IPS-NIHi7 (cell line): ENCODE results near the gene CEP295NL.
"Not testable (repeated sequence)": the region's sequence is repeated elsewhere in the genome, so short reads cannot be mapped to it uniquely, and the experiment has no call there.

Source experiments
- DNase-seq: peaks from one replicate; pipeline ENCODE4 v3.0.0; 2012; ENCODE audit warnings: mixed read lengths; ENCODE audit errors: extremely low spot score

CEP295NL gene

DNA sequence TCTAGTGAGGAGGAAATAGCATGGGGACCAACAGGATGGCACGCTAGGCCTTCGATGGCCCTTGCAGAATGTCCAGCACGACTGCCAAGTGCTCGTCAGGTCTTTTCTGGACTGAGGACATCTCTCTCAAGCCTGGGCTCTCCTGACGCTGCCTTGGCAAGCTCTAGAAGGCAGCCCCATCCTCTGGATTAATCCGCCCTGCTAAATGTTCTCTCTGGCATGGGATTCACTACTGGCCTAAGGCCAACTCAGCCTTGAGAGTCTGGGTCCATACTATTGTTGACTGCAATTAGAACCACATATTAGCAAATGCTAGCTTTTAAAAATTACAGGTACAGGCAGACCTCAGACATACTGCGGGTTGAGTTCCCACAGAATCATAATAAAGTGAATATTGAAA is 2.5 kb upstream of the CEP295NL start:
- DNase-seq, result no peak

DNA sequence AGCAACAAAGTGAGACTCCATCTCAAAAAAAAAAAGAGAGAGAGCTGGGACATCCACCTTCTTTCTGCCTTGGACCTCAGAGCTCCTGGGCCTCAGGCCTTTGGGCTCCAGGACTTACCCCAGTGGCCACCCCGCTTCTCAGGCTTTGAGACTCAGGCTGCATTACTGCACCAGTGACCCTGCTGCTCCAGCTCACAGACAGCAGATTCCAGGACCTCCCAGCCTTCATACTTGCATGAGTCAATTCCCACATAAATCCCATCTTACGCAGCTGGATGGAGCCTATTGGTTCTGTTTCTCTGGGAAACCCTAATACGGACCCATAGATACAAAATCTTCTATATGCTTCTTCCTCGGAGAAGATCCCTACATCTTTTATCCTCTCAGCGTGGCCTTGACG is 2.1 kb upstream of the CEP295NL start:
- no peak for DNase-seq

DNA sequence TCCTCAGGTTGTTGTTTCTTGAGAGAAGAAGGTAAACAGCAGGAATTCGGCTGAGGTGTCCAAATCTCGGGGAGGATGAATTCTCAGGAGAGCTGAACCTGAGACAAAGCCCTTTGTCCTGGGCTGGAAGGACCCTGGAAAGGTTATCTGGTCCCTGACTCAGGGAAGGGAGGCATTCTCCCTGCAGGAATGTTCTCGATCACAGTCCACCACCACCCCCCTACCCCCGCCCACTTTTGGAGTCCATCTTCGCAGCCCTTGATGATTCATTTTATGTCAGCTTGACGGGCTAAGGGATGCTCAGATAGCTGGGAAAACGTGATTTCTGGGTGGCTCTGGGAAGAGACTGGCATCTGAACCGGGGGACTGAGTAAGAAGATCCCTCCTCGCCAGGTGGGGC is 1.4 kb upstream of the CEP295NL start:
- no peak for DNase-seq

DNA sequence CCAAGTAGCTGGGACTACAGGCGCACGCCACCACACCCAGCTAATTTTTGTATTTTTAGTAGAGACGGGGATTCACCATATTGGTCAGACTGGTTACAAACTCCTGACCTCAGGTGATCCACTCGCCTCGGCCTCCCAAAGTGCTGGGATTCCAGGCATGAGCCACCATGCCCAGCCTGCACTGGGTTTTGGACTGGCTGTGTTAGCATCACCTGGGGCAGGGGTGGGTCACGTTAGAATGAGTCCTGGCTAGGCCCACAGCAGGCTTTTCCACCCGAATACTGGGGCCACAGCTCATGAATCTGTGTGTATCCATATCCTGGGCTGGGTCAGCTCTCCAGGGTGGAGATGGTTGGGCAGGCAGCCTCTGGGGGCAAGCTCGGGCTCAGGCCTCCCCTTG is 770 bp downstream of the CEP295NL start:
- not testable (repeated sequence) for DNase-seq

DNA sequence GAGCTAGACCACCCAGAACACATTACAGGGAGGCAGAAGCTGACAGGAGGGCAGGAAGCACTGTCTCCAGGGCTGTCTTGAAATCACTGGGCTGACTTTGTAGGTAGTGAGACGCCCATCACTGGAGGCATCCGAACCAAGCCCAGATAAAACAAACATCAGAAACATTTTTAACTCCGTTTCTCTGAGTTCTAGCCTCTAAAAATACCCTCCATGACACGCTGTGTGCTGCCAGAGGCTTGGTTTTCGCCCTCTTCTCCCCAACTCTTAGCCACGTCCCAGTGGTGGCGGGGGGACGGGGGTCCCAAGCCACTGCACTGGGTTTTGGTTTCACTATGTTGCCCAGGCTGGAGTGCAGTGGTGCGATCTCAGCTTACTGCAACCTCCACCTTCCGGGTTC is 1.2 kb downstream of the CEP295NL start:
- DNase-seq, result no peak

DNA sequence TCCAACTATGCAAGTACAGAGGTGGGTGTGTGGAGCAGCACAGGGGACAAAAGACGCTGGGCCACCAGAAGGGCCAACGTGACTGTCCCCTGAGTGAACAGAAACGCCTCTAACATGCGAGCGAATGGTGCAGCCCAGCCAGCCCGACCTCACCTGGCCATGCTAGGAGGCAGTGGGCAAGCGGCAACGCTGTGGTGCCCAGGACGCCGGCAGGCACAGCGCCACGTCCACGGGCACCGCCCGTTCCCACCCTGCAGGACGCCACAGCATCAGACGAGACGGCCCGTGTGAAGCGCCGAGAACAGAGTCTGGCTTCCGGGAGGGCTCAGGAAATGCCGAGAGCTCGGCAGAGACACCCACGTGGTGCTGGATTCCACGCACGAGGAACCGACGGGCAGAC is 2.2 kb downstream of the CEP295NL start:
- no peak for DNase-seq

DNA sequence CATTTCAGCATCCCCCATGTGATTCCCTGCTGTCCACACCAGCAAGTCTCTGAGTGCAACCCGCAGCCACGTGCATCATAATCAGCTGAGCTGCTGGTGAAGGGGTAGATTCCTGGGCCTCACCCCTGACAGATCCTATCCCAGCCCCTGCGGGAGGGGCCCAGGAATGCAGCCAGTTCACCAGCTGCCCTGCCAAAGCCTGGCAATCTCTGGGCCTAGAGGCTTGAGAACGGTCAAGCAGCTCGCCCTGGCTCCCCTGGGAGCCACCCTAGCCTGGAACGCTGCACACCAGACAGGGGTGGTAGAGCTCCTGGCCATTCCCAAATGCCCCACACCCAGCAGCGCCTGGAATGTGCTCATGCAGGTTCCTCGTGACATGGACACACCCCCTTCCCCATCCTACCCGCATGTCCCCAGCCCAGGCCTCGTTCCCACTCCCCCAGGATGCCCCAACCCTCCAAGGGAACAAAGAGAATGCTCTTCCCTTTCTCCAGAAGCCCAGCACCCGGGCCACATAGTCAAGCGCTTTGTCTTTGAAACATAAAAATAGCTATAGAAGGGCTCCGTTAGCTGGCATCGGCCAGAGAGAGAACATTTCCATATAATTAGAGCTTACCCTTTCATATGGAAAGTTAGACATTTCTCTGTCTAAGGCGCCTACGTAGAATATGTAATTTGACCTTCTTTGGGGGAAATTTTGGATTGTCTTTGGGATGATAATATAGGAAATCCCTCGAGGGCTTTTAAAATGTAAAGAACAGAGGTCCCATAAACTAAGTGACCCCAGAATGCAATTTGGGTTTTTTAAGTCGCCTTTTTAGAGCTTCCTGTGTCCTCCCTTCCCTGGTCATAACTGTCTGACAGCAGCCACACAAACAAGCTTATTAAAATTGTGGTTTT is 3.4 kb downstream of the CEP295NL start:
- DNase-seq, result peak; percentile 63

DNA sequence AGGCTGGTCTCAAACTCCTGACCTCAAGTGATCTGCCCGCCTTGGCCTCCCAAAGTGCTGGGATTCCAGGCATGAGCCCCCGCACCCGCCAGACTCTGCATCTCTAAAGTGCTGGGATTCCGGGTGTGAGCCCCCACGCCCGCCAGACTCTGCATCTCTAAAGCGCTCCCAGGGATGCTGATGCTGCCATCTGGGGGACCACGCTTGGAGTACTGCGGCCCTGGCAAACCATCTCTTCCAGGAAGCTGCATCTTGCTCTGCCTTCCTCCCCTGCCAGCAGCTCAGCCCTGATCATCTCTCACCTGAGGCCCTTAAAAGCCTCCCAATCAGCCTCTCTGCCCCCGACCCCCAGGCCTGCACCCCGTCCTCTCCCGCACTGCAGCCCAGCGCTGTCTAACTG is 4.1 kb downstream of the CEP295NL start:
- DNase-seq, result no peak

DNA sequence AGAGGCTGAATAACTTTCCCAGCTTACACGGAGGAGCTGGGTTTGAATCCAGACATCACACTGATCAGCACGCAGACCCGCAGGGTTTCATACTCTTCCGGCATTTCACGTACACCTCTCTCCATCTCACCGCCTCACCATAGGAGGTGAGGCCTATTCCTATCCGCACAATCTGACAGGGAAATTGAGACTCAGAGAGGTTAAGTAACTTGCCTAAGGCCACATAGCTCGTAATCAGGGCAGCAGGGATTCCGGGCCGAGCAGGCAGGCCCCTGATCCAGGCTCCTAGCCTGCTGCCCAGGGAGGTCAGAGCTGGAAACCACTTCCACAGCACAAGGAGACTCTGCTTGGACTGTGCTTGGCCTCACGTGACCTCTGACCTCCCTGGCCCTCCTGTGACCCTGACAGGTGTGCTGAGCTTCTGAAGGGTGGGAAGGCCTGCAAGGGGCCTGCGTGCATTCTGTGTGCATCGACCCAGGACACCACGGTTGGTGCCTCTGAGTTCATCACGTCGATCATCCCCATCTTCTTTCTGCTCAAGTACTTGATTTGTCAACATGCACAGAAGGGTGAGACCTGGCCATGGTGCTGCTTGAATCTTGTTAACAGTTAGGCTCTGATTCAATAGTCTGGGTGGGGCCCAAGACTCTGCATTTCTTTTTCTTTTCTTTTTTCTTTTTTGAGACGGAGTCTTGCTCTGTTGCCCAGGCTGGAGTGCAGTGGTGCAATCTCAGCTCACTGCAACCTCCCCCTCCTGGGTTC is 4.7 kb downstream of the CEP295NL start:
- no peak for DNase-seq

DNA sequence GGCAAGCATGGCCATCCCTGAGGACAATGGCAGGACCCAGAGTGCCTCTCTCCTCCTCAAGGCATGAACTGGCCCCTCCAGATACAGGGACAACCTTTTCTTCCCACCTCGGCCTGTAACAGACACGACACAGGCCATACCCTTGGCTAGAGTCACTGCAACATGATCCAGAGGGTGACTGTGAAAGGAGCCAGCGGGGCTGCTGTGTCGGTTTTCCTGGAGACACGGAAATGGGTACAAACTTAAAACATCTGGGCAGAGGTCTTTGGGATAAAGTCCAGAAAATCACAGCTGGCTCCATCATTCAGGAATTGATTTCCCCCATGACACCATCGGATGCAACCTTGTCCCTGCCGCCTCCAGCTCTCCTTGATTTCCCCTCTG is 5.3 kb downstream of the CEP295NL start:
- DNase-seq, result no peak

DNA sequence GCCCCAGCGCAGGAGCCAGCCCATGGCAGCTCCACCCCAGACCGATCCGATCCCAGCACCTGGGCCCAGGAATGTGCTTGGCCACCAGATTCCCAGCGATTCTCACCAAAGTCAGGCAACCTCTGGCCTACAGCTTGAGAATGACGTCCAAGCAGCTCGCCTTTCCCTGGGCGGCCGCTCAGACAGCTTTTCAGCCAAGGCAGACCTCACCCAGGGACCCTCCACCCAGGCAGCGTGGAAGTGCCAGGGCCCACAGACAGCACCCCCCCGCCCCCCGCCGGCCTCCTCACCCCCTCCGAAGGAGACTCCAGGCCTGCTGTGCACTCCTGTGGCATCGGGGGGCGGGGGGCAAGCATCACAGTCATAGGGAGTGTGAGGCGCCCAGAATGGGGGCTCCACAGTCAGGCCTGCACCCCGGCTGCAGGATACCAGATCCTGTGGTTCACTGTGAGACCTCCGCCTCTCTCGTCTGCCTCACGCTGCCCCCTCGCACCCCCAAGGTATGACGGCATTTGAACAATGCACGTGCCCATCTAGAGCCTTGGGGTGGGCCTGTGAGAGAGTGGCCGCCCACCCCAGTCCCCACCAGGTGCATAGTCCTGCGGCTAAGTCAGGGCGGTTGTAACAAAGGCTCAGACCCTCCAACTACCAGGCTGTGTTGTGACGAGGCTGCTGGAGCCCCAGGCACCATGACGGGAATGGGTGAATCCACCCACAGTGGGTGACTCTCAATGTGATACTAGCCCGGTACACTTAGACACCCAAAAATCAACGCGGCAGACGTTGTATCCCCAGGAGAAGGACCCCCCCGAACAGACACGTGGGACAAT is 6.0 kb downstream of the CEP295NL start:
- DNase-seq, result no peak

DNA sequence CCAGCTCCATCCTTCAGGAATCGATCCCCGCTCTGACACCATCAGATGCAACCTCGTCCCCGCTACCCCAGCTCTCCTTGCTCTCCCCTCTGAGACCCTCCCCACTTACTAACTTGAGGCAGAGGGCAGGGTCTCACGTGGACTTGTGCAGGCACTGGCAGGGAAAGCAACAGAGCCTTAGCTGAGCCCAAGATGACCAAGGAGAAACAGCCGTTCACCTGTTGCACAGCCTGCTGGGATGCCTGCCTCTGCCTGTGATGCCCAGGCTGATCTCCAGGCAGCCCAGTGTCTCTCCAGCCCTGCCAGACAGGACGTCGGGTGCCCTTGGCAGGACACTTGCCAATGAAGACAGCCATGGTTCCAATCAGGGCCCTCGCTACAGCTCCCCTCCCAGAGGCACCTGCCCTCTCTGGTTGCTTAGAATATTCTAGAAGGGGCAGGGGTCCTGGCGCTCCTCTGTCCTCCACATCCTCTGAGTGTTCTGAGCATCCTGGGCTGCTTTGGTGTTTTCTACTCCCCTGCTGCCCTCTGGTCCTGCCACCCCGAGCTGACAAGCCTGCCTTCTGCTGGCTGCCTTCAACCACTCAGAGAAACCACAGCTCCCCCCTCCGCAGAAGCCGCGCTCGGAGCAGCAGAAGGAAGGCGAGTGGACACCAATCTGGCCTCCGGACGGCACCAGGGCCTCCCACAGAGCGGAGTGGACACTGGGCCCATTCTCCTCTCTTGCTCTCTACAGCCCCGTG is 6.7 kb downstream of the CEP295NL start:
- no peak for DNase-seq

DNA sequence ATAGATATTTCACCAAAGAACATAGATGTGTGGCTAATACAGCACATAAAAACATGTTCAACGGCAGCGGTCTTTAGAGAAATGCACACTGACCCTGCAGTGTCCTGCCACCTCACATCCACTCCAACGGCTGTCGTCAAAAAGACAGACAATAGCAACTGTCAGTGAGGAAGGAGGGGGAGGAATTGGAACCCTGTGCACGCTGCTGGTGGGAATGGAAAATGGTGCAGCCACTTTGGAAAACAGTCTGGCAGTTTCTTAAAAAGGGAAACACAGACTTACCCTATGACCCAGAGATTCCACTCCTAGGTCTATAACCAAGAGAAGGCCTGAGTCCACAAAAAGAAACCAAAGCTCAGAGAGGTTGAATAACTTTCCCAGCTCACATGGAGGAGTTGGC is 7.7 kb downstream of the CEP295NL start:
- DNase-seq, result no peak

DNA sequence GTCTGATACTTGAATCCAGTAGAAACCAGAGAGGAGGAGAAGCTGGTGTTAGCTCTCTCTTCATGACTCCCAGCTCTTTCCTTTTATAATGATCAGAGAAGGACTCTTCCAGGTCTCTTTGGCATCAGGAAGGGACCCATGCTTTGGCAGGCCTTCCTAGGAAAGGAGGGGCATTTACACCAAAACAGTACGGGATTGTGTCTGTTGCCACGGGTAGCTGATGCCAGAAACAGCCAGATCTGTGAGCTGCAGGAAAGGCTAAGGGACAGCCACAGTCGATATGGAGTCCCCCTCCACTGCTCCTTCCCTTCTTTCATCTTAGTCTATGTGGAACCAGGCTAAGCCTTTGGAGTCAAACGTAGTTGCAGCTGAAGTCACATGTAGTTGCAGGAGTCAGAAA is 9.3 kb downstream of the CEP295NL start:
- no peak for DNase-seq

DNA sequence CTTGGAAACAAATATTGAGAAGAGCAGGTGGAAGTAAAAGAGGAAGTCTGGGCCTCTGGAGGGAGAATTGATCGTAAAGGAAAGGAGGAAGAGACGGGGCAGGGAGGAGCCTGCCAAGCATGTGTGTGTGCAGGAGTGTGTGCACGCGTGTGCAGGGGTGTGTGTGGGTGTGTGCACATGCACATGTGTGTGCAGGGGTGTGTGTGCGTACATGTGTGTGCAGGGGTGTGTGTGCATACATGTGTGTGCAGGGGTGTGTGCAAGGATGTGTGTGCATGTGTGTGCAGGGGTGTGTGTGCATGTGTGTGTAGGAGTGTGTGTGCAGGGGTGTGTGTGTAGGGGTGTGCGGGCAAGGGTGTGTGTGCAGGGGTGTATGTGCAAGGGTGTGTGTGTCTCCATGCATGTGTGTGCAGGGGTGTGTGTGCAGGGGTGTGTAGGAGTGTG is 10.0 kb downstream of the CEP295NL start:
- DNase-seq, result no peak

DNA sequence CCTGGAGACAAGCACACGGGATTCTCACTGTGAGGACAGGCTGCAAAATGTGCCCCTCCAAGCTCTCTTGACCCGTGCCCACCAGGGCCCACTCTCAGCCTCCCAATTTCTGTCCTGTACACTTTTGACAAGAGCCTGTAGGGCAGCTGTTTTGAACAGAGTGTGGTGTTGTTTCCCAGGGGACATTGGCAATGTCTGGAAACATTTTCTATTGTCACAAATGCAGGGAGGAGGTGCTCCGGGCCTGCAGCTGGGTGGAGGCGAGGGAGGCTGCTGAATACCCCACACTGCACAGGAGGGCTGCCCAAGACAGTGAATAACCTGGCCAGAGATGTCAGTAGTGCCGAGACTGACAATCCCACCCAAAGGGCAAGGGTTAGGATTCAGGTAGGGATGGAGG is 10.5 kb downstream of the CEP295NL start:
- no peak for DNase-seq

DNA sequence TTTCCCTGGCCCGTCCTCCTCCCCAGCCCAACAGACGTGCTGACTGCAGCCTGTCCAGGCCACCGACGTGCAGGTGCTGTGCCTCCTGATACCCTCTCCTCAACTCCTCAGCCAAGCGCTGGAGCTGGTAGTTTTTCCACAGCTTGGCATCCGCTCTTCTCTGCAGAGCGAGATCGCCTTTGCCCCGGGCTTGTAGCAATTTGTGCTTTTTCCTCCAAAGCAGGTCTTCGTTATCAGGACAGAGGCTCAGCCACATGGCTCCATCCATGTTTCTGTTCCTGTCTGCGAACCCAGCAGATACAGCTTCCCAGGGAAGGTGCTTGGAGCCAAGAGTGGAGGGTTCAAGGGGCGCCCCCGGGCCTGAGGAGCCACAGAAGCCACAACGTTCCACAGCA is 10.9 kb downstream of the CEP295NL start:
- no peak for DNase-seq

DNA sequence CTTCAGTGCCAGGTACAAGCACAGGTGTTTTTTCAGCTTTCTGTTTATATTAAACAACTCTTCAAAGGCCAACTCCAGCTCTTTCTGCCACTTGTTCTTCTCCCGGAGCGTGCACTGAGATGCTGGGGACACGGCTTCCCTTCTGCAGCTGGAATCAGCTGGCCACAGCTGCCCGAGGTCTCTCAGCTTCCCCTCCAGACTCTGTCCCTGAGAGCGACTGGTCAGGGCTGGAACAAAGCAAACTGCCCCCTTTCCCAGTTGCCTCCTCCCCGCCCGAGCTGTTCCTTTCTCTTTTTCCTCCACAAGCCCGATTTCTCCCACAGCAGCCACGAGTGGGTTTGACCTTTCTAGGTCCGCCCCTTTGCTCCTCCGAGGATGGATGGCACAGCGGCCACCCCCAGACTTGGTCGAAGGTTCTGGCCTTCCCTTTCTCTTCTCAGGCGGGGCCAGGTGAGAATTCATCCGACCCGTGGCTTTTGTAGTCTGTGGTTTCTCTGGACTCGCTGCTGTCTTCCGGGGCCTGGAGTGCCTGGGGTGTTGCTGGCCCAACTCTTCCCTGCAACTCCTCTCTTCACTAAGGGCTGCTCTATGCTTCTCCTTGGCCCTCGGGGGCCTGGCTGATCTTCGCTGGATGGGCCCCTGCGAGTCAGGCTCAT is 11.5 kb downstream of the CEP295NL start:
- no peak for DNase-seq

DNA sequence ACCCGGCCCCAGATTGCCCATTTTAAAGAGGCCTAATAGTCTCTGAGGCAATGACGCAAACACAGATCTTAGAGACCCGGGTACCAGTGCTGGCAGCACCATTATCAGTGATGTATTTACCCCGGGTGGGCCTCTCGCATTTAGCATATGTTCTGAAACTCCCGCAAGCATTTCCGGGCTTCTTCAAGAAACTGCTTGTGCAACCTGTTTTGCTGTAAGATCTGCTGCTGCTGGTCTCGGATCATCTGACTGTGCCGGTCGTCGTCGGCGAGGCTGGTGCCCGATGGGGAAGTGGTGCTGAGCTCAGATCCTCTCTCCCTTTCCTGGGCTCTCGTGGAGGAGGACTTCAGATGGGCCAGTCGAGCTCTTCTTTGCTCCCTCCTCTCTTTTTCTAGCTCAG is 12.5 kb downstream of the CEP295NL start:
- no peak for DNase-seq

DNA sequence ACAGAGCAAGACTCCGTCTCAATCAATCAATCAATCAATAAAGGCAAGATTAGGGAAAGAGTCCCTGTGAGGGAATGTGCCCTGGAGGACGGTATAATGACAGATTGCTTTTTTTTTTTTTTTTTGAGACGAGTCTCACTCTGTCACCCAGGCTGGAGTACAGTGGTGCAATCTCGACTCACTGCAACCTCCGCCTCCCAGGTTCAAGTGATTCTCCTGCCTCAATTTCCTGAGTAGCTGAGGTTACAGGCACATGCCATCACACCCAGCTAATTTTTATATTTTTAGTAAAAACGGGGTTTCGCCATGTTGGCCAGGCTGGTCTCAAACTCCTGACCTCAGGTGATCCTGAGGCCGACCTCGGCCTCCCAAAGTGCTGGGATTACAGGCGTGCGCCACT is 12.9 kb downstream of the CEP295NL start:
- not testable (repeated sequence) for DNase-seq

DNA sequence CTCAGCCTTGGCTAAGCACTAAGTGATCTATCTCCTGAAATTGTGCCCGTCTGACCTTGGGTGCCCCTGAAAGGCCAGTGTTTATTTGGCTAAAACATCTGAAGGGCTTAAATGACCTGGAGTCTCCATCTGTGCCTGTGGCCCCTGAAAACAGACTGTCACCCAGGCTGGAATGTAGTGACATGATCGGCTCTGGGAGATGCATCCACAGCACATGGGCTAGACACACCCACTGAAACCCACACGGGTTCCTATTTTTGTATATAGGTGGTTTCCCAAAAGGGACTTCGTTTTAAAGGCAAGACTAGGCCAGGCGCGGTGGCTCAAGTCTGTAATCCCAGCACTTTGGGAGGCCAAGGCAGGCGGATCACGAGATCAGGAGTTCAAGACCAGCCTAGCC is 13.5 kb downstream of the CEP295NL start:
- DNase-seq, result no peak
